ENCODE measurements around the gene FSTL4.

- TF ChIP-seq CTCF (IDR thresholded peaks at IDR 0.05) (no peak), POLR2A (IDR thresholded peaks at IDR 0.05) (no peak)
Observed at GRCh38 chr5:133147411-133147810, 464.9 kb downstream of the FSTL4 start.

Data from body of pancreas (tissue), 4 donors.